H9 (cell line): ENCODE data around the gene OR2A2. TPM values are rescaled to one million over a fixed set of nuclear protein-coding genes. Genes with fewer than 3 reads are reported as not detected.

Experiments
- DNase-seq: peaks from one replicate; pipeline ENCODE4 v3.0.0-alpha.2; 2017
- H2AFZ ChIP-seq: one replicate; pipeline ENCODE4 v1.6.1; 2013; ENCODE audit warnings: mild to moderate bottlenecking, low read length, control low read depth, moderate library complexity
- H2AK5ac ChIP-seq: 2 replicates; pipeline ENCODE4 v1.6.1; 2013; ENCODE audit warnings: low read length, control low read depth, mixed read lengths; ENCODE audit not compliant: insufficient read length
- H2BK120ac ChIP-seq: one replicate; pipeline ENCODE4 v1.6.1; 2013; ENCODE audit warnings: low read depth, mild to moderate bottlenecking, low read length, control low read depth, inconsistent platforms; ENCODE audit not compliant: poor library complexity, severe bottlenecking
- H2BK12ac ChIP-seq: 2 replicates; pipeline ENCODE4 v1.6.1; 2013; ENCODE audit warnings: low read length, control low read depth, mixed read lengths, low read depth; ENCODE audit not compliant: insufficient read length
- H2BK15ac ChIP-seq: 2 replicates; pipeline ENCODE4 v1.6.1; 2013; ENCODE audit warnings: low read depth, low read length, control low read depth
- H2BK20ac ChIP-seq: one replicate; pipeline ENCODE4 v1.6.1; 2013; ENCODE audit warnings: low read depth, mild to moderate bottlenecking, low read length, control low read depth, inconsistent platforms; ENCODE audit not compliant: poor library complexity, severe bottlenecking
- H2BK5ac ChIP-seq: 2 replicates; pipeline ENCODE4 v1.6.1; 2013; ENCODE audit warnings: low read length, control low read depth, mixed read lengths; ENCODE audit not compliant: insufficient read length
- H3K14ac ChIP-seq: 2 replicates; pipeline ENCODE4 v1.6.1; 2013; ENCODE audit warnings: low read length, control low read depth; ENCODE audit not compliant: insufficient read depth
- H3K18ac ChIP-seq: 2 replicates; pipeline ENCODE4 v1.6.1; 2013; ENCODE audit warnings: low read depth, mild to moderate bottlenecking, mixed read lengths, low read length, control low read depth; ENCODE audit not compliant: insufficient read length
- H3K23ac ChIP-seq: 2 replicates; pipeline ENCODE4 v1.6.1; 2013; ENCODE audit warnings: low read length, control low read depth, mixed read lengths, low read depth; ENCODE audit not compliant: insufficient read length
- H3K23me2 ChIP-seq: 2 replicates; pipeline ENCODE4 v1.6.1; 2013; ENCODE audit warnings: low read depth, mild to moderate bottlenecking, mixed read lengths, low read length, control low read depth; ENCODE audit not compliant: insufficient read length, poor library complexity, severe bottlenecking
- H3K27ac ChIP-seq: 2 replicates; pipeline ENCODE4 v1.5.1; 2013; ENCODE audit warnings: low read length, control low read depth, mixed read lengths, low read depth; ENCODE audit not compliant: insufficient read length
- H3K27me3 ChIP-seq: 2 replicates; pipeline ENCODE4 v1.6.1; 2013; ENCODE audit warnings: low read length, control low read depth, inconsistent platforms; ENCODE audit not compliant: insufficient read depth
- H3K4ac ChIP-seq: 2 replicates; pipeline ENCODE4 v1.6.1; 2013; ENCODE audit warnings: low read depth, mild to moderate bottlenecking, control low read depth, inconsistent platforms, low read length, moderate library complexity
- H3K4me1 ChIP-seq: 2 replicates; pipeline ENCODE4 v1.6.1; 2013; ENCODE audit warnings: low read length, control low read depth, inconsistent platforms; ENCODE audit not compliant: insufficient read depth
- H3K4me2 ChIP-seq: 2 replicates; pipeline ENCODE4 v1.6.1; 2013; ENCODE audit warnings: low read length, control low read depth, mixed read lengths; ENCODE audit not compliant: insufficient read length, insufficient read depth
- H3K56ac ChIP-seq: 2 replicates; pipeline ENCODE4 v1.6.1; 2013; ENCODE audit warnings: low read depth, mild to moderate bottlenecking, mixed read lengths, low read length, control low read depth; ENCODE audit not compliant: insufficient read length
- H3K79me1 ChIP-seq: 2 replicates; pipeline ENCODE4 v1.6.1; 2013; ENCODE audit warnings: low read depth, mild to moderate bottlenecking, moderate library complexity, low read length, control low read depth, inconsistent platforms; ENCODE audit not compliant: insufficient read depth, poor library complexity, severe bottlenecking
- H3K79me2 ChIP-seq: 2 replicates; pipeline ENCODE4 v1.6.1; 2013; ENCODE audit warnings: low read length, control low read depth, inconsistent platforms; ENCODE audit not compliant: insufficient read depth
- H3K9ac ChIP-seq: 2 replicates; pipeline ENCODE4 v1.6.1; 2013; ENCODE audit warnings: low read length, control low read depth, mixed read lengths; ENCODE audit not compliant: insufficient read length; ENCODE audit errors: extremely low read depth
- H3K9me3 ChIP-seq: one replicate; pipeline ENCODE4 v1.6.1; 2013; ENCODE audit warnings: low read depth, low read length, inconsistent platforms; ENCODE audit not compliant: control insufficient read depth
- H3T11ph ChIP-seq: one replicate; pipeline ENCODE4 v1.6.1; 2013; ENCODE audit warnings: mild to moderate bottlenecking, low read length, control low read depth, inconsistent platforms
- H4K20me1 ChIP-seq: one replicate; pipeline ENCODE4 v1.6.1; 2013; ENCODE audit not compliant: control insufficient read depth, insufficient read length, insufficient read depth
- H4K5ac ChIP-seq: 2 replicates; pipeline ENCODE4 v1.6.1; 2013; ENCODE audit warnings: low read depth, mild to moderate bottlenecking, mixed read lengths, low read length, control low read depth; ENCODE audit not compliant: insufficient read length
- H4K8ac ChIP-seq: replicated peaks from 2 replicates; pipeline ENCODE4 v1.6.1; 2013; ENCODE audit warnings: low read length, control low read depth, mixed read lengths, low read depth; ENCODE audit not compliant: insufficient read length
- H4K91ac ChIP-seq: 2 replicates; pipeline ENCODE4 v1.6.1; 2013; ENCODE audit warnings: low read depth, mild to moderate bottlenecking, moderate library complexity, mixed read lengths, low read length, control low read depth; ENCODE audit not compliant: insufficient read length
- H3K27ac Mint-ChIP-seq, 3 experiments: 2 replicates in 2 of 3; 3 replicates in 1 of 3; pipeline ENCODE4 v1.8.0; 2020 to 2021; ENCODE audit warnings: mixed read lengths in 3 of 3, mild to moderate bottlenecking in 1 of 3, moderate library complexity in 1 of 3
- H3K27me3 Mint-ChIP-seq: 2 replicates; pipeline ENCODE4 v1.8.0; 2021; ENCODE audit warnings: low read depth, mild to moderate bottlenecking, moderate library complexity, mixed read lengths
- H3K36me3 Mint-ChIP-seq, 3 experiments: 2 replicates in 2 of 3; 3 replicates in 1 of 3; pipeline ENCODE4 v1.8.0; 2020 to 2021; ENCODE audit warnings: low read depth in 3 of 3, mixed read lengths in 3 of 3; ENCODE audit not compliant: insufficient read depth in 1 of 3
- H3K4me1 Mint-ChIP-seq, 2 experiments: 2 replicates each; pipeline ENCODE4 v1.8.0; 2020; ENCODE audit warnings: mixed read lengths in 2 of 2
- H3K4me3 Mint-ChIP-seq, 2 experiments: 2 replicates in 1 of 2; 3 replicates in 1 of 2; pipeline ENCODE4 v1.8.0; 2020 to 2021; ENCODE audit warnings: mild to moderate bottlenecking in 2 of 2, mixed read lengths in 2 of 2, moderate library complexity in 1 of 2
- H3K9me3 Mint-ChIP-seq, 2 experiments: 2 replicates in 1 of 2; 3 replicates in 1 of 2; pipeline ENCODE4 v1.8.0; 2020; ENCODE audit warnings: mild to moderate bottlenecking in 2 of 2, mixed read lengths in 2 of 2, moderate library complexity in 1 of 2
- whole genome bisulfite sequencing: extraction: QIAGEN DNeasy Blood & Tissue Kit; methylation state at CpG from one replicate; pipeline ENCODE4 v1.1.7; 2013; ENCODE audit warnings: missing lambda C conversion rate, low lambda C conversion rate, mixed read lengths; ENCODE audit not compliant: insufficient read length; ENCODE audit errors: extremely low coverage; 5-methylcytosine and 5-hydroxymethylcytosine counted together
- total RNA-seq: library from RNA; stranded (reverse); gene quantifications from 2 replicates; pipeline ENCODE4 v1.2.1, GENCODE V29; 2021
- TF ChIP-seq, protein P1 (sequence below): fragments of 200-600 bp; sonication (generic); conservative IDR thresholded peaks from 3 replicates; pipeline ENCODE4 v1.8.0; 2021; ENCODE audit warnings: antibody characterized with exemption, mild to moderate bottlenecking

OR2A2 gene
- total RNA-seq, 1 experiment from 2014 or later, result not detected

DNA sequence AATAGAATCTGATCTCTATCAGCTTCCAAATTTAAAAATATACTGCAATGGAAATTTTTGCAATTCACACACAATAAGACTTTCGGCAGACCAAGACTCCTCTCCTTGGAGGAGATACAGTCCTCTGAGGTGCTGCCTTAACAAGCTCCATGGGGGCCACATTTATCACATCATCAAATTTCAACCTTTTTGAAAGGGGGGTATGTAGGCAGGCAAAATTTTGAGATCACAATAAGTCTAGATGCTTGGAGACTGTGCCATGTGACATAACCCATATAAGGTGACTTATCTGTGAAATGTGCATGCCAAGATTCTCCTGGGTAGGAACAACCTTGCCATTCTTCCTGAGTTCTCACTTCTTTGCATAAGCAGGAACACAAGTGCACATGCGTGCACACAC, 23.4 kb upstream of the OR2A2 start, which contains the start of gene OR2A12:
TSS of gene OR2A12 (plus strand) at position 301 of the 400 bp plus-strand sequence. CDS start 8,830 bp downstream, outside the sequence.
- Histone ChIP-seq H4K5ac (no peak within 1 kb of the TSS), H3K27me3 (no peaks in the 10 kb centered on the region), H2BK120ac (no peak within 1 kb of the TSS), H3K4me1 (no peaks in the 10 kb centered on the region), H3K18ac (no peak within 1 kb of the TSS), H2BK20ac (no peak within 1 kb of the TSS), H3K23me2 (peaks cover 2% of the 10 kb centered on the region), H3K79me2 (no peaks in the 10 kb centered on the region), H3K79me1 (no peaks in the 10 kb centered on the region), H4K91ac (no peak within 1 kb of the TSS), H3K4ac (no peak within 1 kb of the TSS), H3K23ac (no peak within 1 kb of the TSS), H3T11ph (no peak within 1 kb of the TSS), H4K8ac (no peak within 1 kb of the TSS), H3K4me2 (no peak within 1 kb of the TSS), H3K56ac (no peak within 1 kb of the TSS), H2BK5ac (no peak within 1 kb of the TSS), H3K27ac (no peak within 1 kb of the TSS), H2BK12ac (no peak within 1 kb of the TSS), H2AK5ac (no peak within 1 kb of the TSS), H4K20me1 (no peaks in the 10 kb centered on the region), H2BK15ac (no peak within 1 kb of the TSS), H3K14ac (no peak within 1 kb of the TSS), H3K9ac (no peak within 1 kb of the TSS), H3K9me3 (no peaks in the 10 kb centered on the region), H2AFZ (no peak within 1 kb of the TSS)
- no peaks in the 10 kb centered on the region for H3K27me3 Mint-ChIP-seq
- TF ChIP-seq, protein P1, sequence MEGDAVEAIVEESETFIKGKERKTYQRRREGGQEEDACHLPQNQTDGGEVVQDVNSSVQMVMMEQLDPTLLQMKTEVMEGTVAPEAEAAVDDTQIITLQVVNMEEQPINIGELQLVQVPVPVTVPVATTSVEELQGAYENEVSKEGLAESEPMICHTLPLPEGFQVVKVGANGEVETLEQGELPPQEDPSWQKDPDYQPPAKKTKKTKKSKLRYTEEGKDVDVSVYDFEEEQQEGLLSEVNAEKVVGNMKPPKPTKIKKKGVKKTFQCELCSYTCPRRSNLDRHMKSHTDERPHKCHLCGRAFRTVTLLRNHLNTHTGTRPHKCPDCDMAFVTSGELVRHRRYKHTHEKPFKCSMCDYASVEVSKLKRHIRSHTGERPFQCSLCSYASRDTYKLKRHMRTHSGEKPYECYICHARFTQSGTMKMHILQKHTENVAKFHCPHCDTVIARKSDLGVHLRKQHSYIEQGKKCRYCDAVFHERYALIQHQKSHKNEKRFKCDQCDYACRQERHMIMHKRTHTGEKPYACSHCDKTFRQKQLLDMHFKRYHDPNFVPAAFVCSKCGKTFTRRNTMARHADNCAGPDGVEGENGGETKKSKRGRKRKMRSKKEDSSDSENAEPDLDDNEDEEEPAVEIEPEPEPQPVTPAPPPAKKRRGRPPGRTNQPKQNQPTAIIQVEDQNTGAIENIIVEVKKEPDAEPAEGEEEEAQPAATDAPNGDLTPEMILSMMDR, result no peak
- no peaks in the 10 kb centered on the region; a peak in 1 of 7 replicates for H3K36me3 Mint-ChIP-seq
- peaks cover 0 to 6% of the 10 kb centered on the region in 2 experiments; a peak in 1 of 5 replicates for H3K9me3 Mint-ChIP-seq
- H3K4me1 Mint-ChIP-seq, result peaks cover 2 to 3% of the 10 kb centered on the region in 2 experiments; a peak in 2 of 4 replicates
- H3K4me3 Mint-ChIP-seq, result no peak within 1 kb of the TSS
- no peak for DNase-seq
- H3K27ac Mint-ChIP-seq, result no peak within 1 kb of the TSS
- WGBS, result no CpG with 5 or more reads among the region's 2 CpGs
